ENCODE results near the gene SDHD. TPM values are rescaled to one million over a fixed set of nuclear protein-coding genes. Genes with fewer than 3 reads are reported as not detected.

The SDHD gene
- total RNA-seq, 1 experiment from 2014 or later, result 99.5 TPM

DNA sequence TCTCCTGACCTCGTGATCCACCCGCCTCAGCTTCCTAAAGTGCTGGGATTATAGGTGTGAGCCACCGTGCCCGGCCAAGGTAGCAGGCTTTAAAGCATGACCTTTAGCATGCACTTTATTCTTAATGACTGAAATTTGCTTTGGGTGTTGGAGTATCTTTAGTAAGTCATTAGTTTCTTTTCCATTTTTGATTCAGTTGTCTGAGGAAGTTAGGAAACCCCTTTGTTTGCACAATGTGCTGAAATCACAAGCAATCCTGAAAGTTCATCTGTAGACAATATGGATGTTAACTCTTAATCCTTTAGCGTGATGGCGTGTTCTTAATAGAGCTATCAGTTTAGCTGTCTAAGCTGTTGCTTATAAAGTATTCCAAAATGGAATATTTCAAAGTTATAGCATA is 16.8 kb downstream of the SDHD start:
- ChIA-PET CTCF (no interaction called here), POLR2A (ENCODE audit: unreplicated experiment) (interaction anchor here (0.6 kb wide), 2 partner anchors 54 to 238 kb away, joined by 5 to 9 read pairs; no protein-coding TSS in a partner anchor)
- no peak for TF ChIP-seq CTCF (conservative IDR thresholded peaks at IDR 0.05)
- TF ChIP-seq EZH2 (IDR thresholded peaks at IDR 0.05; ENCODE audit: low read depth), result no peak
- Histone ChIP-seq H3K27ac (no peak overlapping the region), H3F3A (ENCODE audit: insufficient read depth, low read depth) (peaks cover 8% of the 10 kb centered on the region; the same call in 1 of the 2 replicates), H3K27me3 (ENCODE audit: insufficient read depth, low read depth) (no peaks in the 10 kb centered on the region), H3K4me3 (no peak overlapping the region), H4K20me1 (ENCODE audit: insufficient read depth) (no peaks in the 10 kb centered on the region), H3K9me2 (ENCODE audit: insufficient read depth) (no peaks in the 10 kb centered on the region), H2AFZ (no peak overlapping the region), H3K4me2 (no peak overlapping the region), H3K79me2 (ENCODE audit: low read depth) (no peaks in the 10 kb centered on the region), H3K4me1 (replicated peaks; ENCODE audit: insufficient read depth) (no peaks in the 10 kb centered on the region), H3K9me3 (ENCODE audit: insufficient read depth, low read depth) (no peaks in the 10 kb centered on the region), H3K36me3 (ENCODE audit: low read depth) (no peaks in the 10 kb centered on the region)
- no TSS peak for BruUV-seq (replicated peaks)
- intact Hi-C loops (cut with micrococcal nuclease; ENCODE audit: unreplicated experiment), result no loop called here
- no peak for DNase-seq

DNA sequence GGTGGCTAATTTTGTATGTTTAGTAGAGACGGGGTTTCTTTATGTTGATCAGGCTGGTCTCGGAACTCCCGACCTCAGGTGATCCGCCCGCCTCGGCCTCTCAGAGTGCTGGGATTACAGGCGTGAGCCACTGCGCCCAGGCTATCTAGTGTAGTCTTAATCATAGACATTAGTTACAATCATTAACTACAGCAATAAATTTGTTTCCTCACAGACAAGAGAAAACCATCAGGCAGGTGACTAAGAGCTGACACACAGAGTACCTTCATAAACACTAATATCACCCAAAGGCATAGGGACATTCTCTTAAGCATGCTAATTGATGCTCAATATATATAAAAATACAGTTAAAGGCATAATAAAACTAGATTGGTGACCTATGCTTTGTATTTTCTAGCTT is 19.4 kb downstream of the SDHD start:
- ChIA-PET CTCF (no interaction called here), POLR2A (ENCODE audit: unreplicated experiment) (no interaction called here)
- H4K20me1 ChIP-seq (ENCODE audit: insufficient read depth), result no peaks in the 10 kb centered on the region
- H3K4me3 ChIP-seq, result no peak overlapping the region
- H2AFZ ChIP-seq, result no peak overlapping the region
- H3K9me2 ChIP-seq (ENCODE audit: insufficient read depth), result no peaks in the 10 kb centered on the region
- H3K36me3 ChIP-seq (ENCODE audit: low read depth), result no peaks in the 10 kb centered on the region
- H3K27me3 ChIP-seq (ENCODE audit: insufficient read depth, low read depth), result no peaks in the 10 kb centered on the region
- no peak for DNase-seq
- no peak overlapping the region for H3K4me2 ChIP-seq
- intact Hi-C loops (cut with micrococcal nuclease; ENCODE audit: unreplicated experiment), result no loop called here
- H3K4me1 ChIP-seq (replicated peaks; ENCODE audit: insufficient read depth), result no peaks in the 10 kb centered on the region
- no peaks in the 10 kb centered on the region for H3K9me3 ChIP-seq (ENCODE audit: insufficient read depth, low read depth)
- BruUV-seq (replicated peaks), result no TSS peak
- H3K27ac ChIP-seq, result no peak overlapping the region
- H3F3A ChIP-seq (ENCODE audit: insufficient read depth, low read depth), result peaks cover 15% of the 10 kb centered on the region; the same call in 1 of the 2 replicates
- TF ChIP-seq EZH2 (IDR thresholded peaks at IDR 0.05; ENCODE audit: low read depth) (no peak), CTCF (conservative IDR thresholded peaks at IDR 0.05) (no peak)
- H3K79me2 ChIP-seq (ENCODE audit: low read depth), result no peaks in the 10 kb centered on the region

DNA sequence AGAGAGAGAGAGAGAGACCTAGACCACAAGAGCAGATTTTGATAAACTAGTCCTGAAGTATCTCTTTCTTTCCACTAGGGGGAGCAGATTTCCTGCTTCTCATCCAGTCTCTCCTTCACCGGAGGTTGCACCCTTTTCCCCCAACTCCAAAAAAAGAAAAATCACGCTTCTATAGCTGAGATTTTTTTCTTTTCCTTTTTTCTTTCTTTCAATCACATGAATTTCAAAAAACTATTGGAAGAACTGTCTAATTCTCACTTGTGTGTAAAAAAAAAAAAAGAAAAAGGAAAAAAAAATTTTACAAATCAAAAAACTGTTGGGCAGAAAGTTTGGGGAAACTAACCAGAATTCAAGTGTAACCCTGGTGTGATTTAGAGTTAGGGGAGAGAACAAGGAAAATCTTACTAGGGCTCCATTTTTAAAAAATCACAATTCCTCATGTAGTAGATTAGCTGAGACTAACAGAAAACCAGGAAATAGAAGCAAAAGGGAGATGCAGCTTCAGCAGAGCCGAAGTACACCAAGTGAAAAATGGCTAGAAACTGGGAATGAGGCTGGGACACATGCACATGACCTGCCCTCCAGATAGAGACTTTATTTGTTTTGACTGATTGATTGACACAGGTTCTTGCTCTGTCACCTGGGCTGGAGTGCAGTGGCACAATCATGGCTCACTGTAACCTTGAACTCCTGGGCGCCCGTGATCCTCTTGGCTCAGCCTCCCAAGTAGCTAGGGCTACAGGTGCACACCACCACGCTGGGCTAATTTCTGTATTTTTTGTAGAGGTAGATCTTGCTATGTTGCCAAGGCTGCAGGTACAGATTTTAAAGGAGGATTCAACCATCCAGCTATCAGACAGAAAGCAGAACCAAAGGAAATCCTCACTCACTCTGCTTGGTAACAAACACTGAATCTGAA is 27.1 kb downstream of the SDHD start:
- POLR2A ChIA-PET (ENCODE audit: unreplicated experiment), result interaction anchor here (0.7 kb wide), 1 partner anchor 13 kb away, joined by 26 read pairs; no protein-coding TSS in a partner anchor

More for the DNA sequence above, 27.1 kb downstream of the SDHD start:
- Histone ChIP-seq H3K27me3 (ENCODE audit: insufficient read depth, low read depth) (no peaks in the 10 kb centered on the region), H4K20me1 (ENCODE audit: insufficient read depth) (no peaks in the 10 kb centered on the region), H3K4me1 (replicated peaks; ENCODE audit: insufficient read depth) (peaks cover 3% of the 10 kb centered on the region; the same call in 1 of the 2 replicates), H3K4me2 (peak overlapping the region; percentile 26; the same call in 1 of the 2 replicates), H3K9me3 (ENCODE audit: insufficient read depth, low read depth) (no peaks in the 10 kb centered on the region), H3K79me2 (ENCODE audit: low read depth) (no peaks in the 10 kb centered on the region), H3K27ac (no peak overlapping the region), H3K9me2 (ENCODE audit: insufficient read depth) (no peaks in the 10 kb centered on the region), H2AFZ (no peak overlapping the region), H3F3A (ENCODE audit: insufficient read depth, low read depth) (0 out of 2 replicates have a peak, but pooled peaks cover 12% of the 10 kb centered on the region), H3K36me3 (ENCODE audit: low read depth) (no peaks in the 10 kb centered on the region), H3K4me3 (no peak overlapping the region)
- intact Hi-C loops (cut with micrococcal nuclease; ENCODE audit: unreplicated experiment), result loop anchor here (1.0 to 2.0 kb wide), 3 partner anchors 62 to 167 kb away; partner anchors contain the start of gene BCO2
- peak; percentile 5 to 66 for DNase-seq
- BruUV-seq (replicated peaks), result no TSS peak
- CTCF ChIA-PET, result interaction anchor here (0.6 to 1.9 kb wide), 6 partner anchors 18 to 167 kb away, joined by 3 to 20 read pairs (median 6); partner anchors contain the start of gene BCO2
- TF ChIP-seq EZH2 (IDR thresholded peaks at IDR 0.05; ENCODE audit: low read depth) (no peak), CTCF (conservative IDR thresholded peaks at IDR 0.05) (peak; percentile 93)

Measured in PC-9 (cell line).